Stimulated activated naive CD8-positive, alpha-beta T cell treated with anti-CD3 and anti-CD28 coated beads, Interleukin-15, Interleukin-2, amounts not matched to agents 100 ng/mL and 50 ng/mL, for 24 hours (primary cell): Measurements from ENCODE around the gene IQGAP2.
"Not testable (repeated sequence)": the region's sequence is repeated elsewhere in the genome, so short reads cannot be mapped to it uniquely, and the experiment has no call there.

ENCODE experiments used
- H3K27ac Mint-ChIP-seq: one replicate; pipeline ENCODE4 v1.8.0; 2021; ENCODE audit warnings: mild to moderate bottlenecking, mixed read lengths
- H3K27me3 Mint-ChIP-seq: one replicate; pipeline ENCODE4 v1.8.0; 2021; ENCODE audit warnings: mixed read lengths
- H3K36me3 Mint-ChIP-seq: one replicate; pipeline ENCODE4 v1.8.0; 2021; ENCODE audit warnings: low read depth, mixed read lengths
- H3K4me1 Mint-ChIP-seq: one replicate; pipeline ENCODE4 v1.8.0; 2021; ENCODE audit warnings: low read depth, mixed read lengths
- H3K4me3 Mint-ChIP-seq: one replicate; pipeline ENCODE4 v1.8.0; 2021; ENCODE audit warnings: mild to moderate bottlenecking, mixed read lengths
- H3K9me3 Mint-ChIP-seq: one replicate; pipeline ENCODE4 v1.8.0; 2021; ENCODE audit warnings: mixed read lengths

The IQGAP2 gene

DNA sequence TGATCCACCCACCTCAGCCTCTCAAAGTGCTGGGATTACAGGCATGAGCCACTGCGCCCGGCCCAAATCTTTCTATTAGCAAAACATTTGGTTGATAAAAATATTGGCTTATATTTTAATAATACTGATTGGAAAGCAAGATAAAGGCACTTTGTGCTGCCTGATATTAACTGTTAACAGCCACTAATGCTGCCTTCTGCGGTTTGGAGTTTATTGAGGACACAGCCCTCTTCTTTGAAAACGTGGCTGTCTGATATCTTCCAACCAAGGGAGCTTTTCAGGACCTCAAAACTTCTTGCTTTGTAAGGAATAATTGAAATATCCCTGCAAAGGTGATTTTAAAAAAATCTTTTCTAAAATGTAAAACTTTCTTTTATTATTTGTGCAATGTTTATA lies 94.0 kb downstream of the IQGAP2 start:
- Mint-ChIP-seq H3K9me3 (no peaks in the 10 kb centered on the region), H3K27me3 (no peaks in the 10 kb centered on the region), H3K4me3 (no peak overlapping the region), H3K36me3 (peaks cover 8% of the 10 kb centered on the region), H3K27ac (no peak overlapping the region), H3K4me1 (peaks cover 38% of the 10 kb centered on the region)

DNA sequence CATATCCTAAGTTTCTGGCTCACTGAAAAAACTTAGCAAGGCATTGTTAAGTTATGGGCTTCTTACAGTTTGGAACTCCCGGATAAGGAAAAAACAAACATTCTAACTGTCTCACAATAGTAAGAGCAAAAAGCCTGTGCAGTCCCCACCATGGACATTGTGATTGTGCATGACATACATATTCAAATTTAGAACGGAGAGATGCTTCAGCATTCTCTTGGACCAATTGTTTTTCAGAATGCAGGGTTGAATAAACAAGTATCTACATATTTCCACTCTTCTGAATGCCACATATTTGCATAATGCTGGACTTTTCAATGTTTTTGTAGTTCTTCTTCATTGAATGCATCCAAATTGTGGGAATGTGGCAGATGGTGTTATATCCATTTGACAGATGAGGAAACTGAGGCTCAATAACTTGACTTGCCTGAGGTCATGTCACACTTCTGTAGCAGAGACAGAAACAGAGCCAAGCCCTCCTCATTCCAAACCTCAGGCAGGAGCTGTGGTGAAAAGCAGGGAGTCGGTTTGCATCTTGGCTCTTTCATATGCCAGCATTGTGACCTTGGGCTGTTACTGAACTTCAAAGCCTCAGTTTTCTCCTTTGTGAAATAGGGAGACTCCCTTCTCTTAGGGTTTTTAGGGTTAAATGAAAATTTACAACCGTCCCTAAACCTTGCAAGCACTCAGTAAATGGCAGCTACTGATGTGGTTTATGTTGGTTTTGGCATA lies 95.1 kb downstream of the IQGAP2 start:
- Mint-ChIP-seq H3K4me1 (peaks cover 34% of the 10 kb centered on the region), H3K27me3 (no peaks in the 10 kb centered on the region), H3K4me3 (no peak overlapping the region), H3K36me3 (peaks cover 8% of the 10 kb centered on the region), H3K9me3 (no peaks in the 10 kb centered on the region), H3K27ac (no peak overlapping the region)

DNA sequence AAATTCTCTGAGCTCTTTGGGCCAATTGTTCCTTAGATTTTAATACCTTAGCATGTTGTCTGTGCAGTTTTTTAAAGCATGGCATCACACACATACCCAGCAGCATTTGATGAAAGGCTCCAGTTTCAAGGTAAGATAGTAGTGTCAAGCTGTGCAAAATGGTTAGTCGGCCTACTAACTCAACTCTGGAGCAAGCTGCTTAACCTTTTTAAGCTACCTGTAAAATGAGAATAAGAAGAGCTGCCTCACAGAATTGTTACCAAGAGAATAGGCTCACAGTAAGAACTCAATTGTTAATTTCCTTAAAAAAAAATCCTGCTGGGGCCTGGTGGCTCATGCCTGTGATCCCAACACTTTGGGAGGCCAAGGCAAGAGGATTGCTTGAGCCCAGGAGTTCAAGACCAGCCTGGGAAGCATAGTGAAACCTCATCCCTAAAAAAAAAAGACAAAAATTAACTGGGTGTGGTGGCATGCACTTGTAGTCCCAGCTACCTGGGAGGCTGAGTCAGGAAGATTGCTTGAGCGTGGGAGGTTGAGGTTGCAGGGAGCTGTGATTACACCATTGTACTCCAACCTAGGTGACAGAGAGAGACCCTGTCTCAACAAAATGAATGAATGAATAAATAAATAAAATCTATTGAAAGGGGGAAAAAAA lies 96.5 kb downstream of the IQGAP2 start:
- Mint-ChIP-seq H3K9me3 (no peaks in the 10 kb centered on the region), H3K36me3 (peaks cover 8% of the 10 kb centered on the region), H3K4me1 (peaks cover 36% of the 10 kb centered on the region), H3K4me3 (no peak overlapping the region), H3K27me3 (no peaks in the 10 kb centered on the region), H3K27ac (no peak overlapping the region)

DNA sequence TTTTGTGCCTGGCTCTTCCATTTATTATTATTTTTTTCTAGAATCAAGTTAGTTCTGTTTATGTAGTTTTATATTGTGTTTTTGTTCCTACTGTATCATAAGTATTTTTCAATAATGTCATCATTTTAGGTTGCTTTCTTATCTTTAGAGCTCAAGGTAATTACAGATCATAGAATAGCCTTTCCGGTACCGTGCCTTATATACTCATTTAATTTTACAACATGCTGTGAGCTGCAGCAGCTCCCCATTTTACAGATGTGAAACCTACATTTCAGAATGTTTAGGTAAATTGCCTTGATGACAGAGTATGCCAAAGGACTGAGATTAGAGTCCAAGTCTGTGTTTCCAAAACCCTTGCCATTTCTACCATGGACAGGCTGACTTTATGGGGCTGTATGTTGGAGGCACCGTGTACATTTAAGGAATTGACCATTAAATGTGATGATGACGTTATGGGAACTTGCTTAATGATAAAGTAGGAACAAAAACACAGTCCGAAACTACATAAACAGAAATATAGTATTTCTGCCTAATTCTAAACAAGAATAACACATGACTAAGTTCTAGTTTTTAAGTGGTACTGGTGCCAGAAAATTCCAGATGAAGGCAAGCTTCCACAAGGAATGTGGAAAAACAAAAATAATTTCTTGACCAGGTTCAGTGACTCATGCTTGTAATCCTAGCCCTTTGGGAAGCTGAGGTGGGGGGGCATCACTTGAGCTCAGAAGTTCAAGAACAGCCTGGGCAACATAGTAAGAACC lies 97.7 kb downstream of the IQGAP2 start:
- no peak overlapping the region for H3K4me3 Mint-ChIP-seq
- peaks cover 33% of the 10 kb centered on the region for H3K4me1 Mint-ChIP-seq
- H3K27me3 Mint-ChIP-seq: no peaks in the 10 kb centered on the region
- no peaks in the 10 kb centered on the region for H3K9me3 Mint-ChIP-seq
- H3K36me3 Mint-ChIP-seq: no peaks in the 10 kb centered on the region
- no peak overlapping the region for H3K27ac Mint-ChIP-seq

DNA sequence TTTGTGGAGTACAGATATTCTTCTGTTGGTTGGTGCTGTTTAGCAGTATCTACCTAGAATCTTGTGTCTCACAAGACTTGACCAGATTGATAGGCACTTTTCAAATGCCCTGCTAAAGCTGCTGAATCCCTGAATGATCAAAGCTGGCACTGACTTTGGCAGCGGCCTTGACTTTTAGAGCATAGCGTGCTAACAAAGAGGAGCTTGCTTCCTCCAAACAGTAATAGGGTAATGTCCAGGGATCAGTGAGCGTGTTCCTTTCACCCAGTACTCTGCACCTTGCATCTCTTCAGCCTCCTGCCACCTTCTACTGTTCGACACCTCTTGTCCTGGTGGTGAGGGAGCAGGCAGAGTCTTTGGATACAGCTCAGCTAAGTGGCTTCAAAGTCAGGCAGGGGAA lies 100.8 kb downstream of the IQGAP2 start:
- Mint-ChIP-seq H3K27ac (no peak overlapping the region), H3K36me3 (no peaks in the 10 kb centered on the region), H3K4me1 (peaks cover 18% of the 10 kb centered on the region), H3K9me3 (no peaks in the 10 kb centered on the region), H3K4me3 (no peak overlapping the region), H3K27me3 (no peaks in the 10 kb centered on the region)

DNA sequence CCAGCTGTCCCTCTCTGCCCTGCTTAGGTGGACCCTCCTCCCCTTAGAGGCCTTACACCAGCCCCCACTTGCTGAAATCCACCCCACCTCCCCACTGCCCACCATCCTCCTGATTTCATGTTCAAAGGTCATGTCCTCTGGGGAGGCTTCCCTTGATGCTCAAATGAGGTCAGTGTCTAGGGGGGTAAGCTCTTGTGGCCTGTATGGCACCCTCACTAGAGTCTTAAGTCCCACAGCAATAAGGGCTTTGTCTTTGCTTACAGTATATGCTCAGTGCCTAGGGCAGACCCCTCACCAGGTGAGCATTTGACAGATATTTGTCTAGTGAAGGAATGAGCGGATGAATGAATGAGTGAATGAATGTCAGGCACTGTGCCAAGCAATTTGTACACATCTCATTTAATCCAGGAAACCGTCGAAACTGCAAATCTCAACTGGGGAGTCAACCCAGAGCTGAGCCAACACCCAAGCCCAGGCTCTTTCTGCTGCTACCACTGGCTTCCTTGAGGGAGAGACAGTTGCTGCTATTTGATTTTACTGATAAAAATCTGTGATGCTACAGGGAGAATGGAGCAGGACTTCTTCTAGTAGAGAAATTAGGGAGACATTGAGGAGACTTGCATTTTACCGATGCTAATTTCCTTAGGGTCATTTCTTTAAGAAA lies 101.9 kb downstream of the IQGAP2 start:
- Mint-ChIP-seq H3K36me3 (no peaks in the 10 kb centered on the region), H3K9me3 (no peaks in the 10 kb centered on the region), H3K27ac (no peak overlapping the region), H3K27me3 (no peaks in the 10 kb centered on the region), H3K4me3 (no peak overlapping the region), H3K4me1 (peaks cover 15% of the 10 kb centered on the region)

DNA sequence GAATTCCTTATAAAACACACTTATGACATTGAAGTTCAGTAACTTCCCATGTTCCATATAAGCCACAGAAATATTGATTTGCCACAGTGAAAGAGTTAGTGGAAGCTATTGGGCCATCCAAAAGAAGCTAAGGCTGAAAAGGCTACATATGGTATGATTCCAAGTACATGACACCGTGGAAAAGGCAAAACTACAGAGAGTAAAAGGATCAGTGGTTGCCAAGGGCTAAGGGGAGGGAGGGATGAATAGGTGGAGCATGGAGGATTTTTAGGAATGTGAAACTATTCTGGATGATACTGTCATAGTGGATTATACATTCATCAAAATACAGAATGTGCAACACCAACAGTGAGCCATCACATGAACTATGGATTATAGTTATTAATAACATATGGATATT lies 110.4 kb downstream of the IQGAP2 start:
- Mint-ChIP-seq H3K9me3 (no peaks in the 10 kb centered on the region), H3K4me3 (no peak overlapping the region), H3K27ac (no peak overlapping the region), H3K4me1 (peaks cover 18% of the 10 kb centered on the region), H3K27me3 (no peaks in the 10 kb centered on the region), H3K36me3 (peaks cover 16% of the 10 kb centered on the region)

DNA sequence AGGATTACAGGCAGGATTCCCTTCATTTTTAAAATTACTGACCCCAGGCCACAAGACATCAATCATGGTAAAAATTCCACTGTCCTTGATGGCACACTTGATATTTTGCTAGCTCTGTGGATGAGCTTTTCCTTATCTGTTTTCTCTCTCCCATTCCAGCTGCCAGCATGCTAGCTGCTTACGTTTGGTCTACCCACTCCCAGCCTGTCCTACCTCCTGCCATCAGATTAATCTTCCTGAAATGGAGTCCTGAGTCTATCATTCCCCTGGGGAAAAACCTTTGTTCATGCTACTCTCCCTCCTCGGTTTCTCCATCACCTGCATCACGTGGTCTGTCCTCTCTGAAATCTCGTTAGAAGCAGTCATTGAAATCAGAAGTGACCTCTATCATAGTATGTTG lies 111.2 kb downstream of the IQGAP2 start:
- Mint-ChIP-seq H3K4me3 (no peak overlapping the region), H3K9me3 (no peaks in the 10 kb centered on the region), H3K27ac (no peak overlapping the region), H3K27me3 (no peaks in the 10 kb centered on the region), H3K36me3 (peaks cover 21% of the 10 kb centered on the region), H3K4me1 (peaks cover 22% of the 10 kb centered on the region)

DNA sequence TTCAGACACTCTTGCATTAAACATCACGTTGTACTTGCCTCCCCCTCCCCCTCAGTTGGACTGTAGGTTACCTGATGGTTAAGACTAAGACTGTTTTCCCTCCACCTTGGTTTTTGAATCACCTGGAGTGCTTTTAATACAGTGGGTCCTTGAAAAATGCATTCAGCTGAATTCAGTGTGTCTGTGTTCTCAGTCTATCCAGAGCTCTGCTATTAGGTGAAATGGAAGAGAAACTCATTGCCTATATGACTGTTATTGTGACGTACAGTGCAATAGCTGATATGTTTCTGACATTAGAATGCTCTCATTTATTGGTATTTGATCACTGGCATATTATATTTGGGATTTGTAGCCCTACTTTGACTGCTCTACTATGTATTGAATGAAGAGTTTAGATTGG lies 111.6 kb downstream of the IQGAP2 start:
- no peak overlapping the region for H3K27ac Mint-ChIP-seq
- H3K9me3 Mint-ChIP-seq: no peaks in the 10 kb centered on the region
- H3K4me1 Mint-ChIP-seq: peaks cover 24% of the 10 kb centered on the region
- no peaks in the 10 kb centered on the region for H3K27me3 Mint-ChIP-seq
- H3K4me3 Mint-ChIP-seq: no peak overlapping the region
- peaks cover 21% of the 10 kb centered on the region for H3K36me3 Mint-ChIP-seq

DNA sequence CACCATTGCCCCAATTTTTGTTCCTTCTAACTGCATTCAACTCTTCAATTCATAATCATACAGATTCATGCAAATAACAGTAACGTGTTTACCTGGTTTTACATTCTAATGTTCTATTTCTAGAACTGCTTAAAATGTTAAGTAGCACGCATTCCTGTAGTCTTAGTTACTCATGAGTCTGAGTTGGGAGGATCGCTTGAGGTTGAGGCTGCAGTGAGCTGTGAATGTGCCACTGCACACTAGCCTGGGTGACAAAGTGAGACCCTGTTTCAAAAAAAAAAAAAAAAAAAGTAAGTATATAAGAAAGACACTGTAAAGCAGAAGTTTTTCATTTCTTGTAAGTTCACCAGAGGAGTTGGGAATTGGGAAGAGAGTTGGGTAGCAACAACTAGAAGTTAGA lies 114.2 kb downstream of the IQGAP2 start:
- Mint-ChIP-seq H3K36me3 (peaks cover 21% of the 10 kb centered on the region), H3K27me3 (no peaks in the 10 kb centered on the region), H3K4me1 (peaks cover 47% of the 10 kb centered on the region), H3K9me3 (no peaks in the 10 kb centered on the region), H3K4me3 (no peak overlapping the region), H3K27ac (no peak overlapping the region)

DNA sequence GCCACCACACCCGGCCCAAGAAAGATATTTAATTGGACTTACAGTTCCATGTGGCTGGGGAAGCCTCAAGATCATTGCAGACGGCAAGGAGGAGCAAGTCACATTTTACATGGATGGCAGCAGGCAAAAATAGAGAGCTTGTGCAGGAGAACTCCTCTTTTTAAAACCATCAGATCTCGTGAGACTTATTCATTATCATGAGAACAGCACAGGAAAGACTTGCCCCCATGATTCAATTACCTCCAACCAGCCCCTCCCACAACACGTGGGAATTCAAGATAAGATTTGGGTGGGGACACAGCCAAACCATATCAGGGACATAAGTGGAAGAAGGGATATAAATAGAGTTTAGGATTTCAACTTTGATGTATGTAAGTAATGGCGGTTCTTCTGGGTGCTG lies 115.2 kb downstream of the IQGAP2 start:
- not testable (repeated sequence) for H3K27me3 Mint-ChIP-seq, H3K27ac Mint-ChIP-seq, H3K4me3 Mint-ChIP-seq, H3K9me3 Mint-ChIP-seq
- Mint-ChIP-seq H3K36me3 (peaks cover 21% of the 10 kb centered on the region), H3K4me1 (peaks cover 56% of the 10 kb centered on the region)

DNA sequence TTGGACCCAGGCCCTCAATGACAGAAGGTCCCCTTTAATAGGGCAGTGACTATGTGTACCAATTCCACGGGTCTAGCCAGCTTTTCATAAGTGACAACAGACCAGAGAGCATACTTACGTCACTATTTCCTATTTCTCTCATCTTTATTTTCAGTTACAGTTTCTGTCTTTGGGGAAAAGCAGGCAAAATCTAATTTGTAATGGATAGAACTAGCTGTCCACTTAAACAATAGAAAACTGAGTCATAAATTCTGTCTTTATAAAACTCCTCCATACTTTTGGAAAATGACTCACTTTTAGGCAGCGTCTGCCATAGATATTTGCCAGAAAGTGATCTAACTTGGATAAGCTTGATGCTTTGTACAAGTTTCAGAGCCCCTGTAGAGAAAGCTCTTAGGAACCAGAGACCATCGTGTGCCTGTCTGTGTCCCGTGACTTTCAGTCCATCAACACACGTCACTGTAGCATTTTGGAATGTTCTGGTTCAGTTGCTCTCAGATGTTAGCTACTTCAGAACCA lies 118.2 kb downstream of the IQGAP2 start:
- Mint-ChIP-seq H3K9me3 (no peaks in the 10 kb centered on the region), H3K4me1 (peaks cover 79% of the 10 kb centered on the region)

DNA sequence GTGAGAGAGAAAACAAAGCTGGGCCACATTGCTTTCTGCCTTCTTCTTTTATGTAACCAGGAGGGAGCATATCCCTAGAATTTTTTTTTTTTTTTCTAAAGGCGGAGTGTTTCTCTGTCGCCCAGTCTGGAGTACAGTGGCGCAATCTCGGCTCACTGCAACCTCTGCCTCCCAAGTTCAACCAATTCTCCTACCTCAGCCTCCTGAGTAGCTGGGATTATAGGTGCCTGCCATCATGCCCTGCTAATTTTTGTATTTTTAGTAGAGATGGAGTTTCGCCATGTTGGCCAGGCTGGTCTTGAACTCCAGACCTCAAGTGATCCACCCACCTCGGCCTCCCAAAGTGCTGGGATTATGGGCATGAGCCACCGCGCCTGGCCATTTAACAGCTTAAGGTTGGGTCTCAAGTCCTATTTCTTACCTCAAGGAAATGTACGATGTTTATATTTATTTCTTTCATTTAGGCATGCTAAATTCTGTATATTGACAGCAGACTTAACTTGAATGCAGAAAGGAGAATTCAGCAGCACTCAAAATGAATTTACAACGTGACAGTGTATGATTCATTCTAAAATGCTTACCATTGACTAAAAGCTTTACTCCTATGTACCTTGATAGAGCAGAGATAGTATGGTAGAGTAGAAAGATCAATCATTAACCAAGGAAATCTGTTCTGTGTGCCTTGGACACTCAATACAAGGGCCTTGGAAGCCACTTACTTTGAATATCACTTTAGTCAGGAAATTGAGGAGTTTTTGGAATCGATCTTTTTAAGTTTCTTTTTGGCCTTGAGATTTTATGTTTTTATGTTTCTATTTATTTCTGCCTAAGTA lies 119.2 kb downstream of the IQGAP2 start:
- peaks cover 76% of the 10 kb centered on the region for H3K4me1 Mint-ChIP-seq
- H3K36me3 Mint-ChIP-seq: peaks cover 14% of the 10 kb centered on the region
- H3K4me3 Mint-ChIP-seq: no peak overlapping the region
- H3K9me3 Mint-ChIP-seq: no peaks in the 10 kb centered on the region
- peak overlapping the region; percentile 33 for H3K27ac Mint-ChIP-seq
- H3K27me3 Mint-ChIP-seq: no peaks in the 10 kb centered on the region

More for the DNA sequence above, 118.2 kb downstream of the IQGAP2 start:
- Mint-ChIP-seq H3K27me3 (no peaks in the 10 kb centered on the region), H3K4me3 (peak overlapping the region; percentile 60), H3K36me3 (peaks cover 16% of the 10 kb centered on the region), H3K27ac (peak overlapping the region; percentile 97)
